Measurements from ENCODE around the gene AGO3. TPM values are rescaled to one million over a fixed set of nuclear protein-coding genes. Genes with fewer than 3 reads are reported as not detected.
A peak's percentile ranks its signal among the peaks of the same experiment; 100 is the strongest.

Gene AGO3
- total RNA-seq, 1 experiment from 2014 or later, result 19.3 TPM

GRCh38 chr1:36083635-36084496 lies 153.0 kb downstream of the AGO3 start, which contains the start of gene TEKT2:
Gene TEKT2, plus strand, starts transcription at chr1:36084094. Its CDS starts 828 bp downstream, at chr1:36084922.
- peak; percentile 53 for DNase-seq (ENCODE audit: low read depth)

- no peak for DNase-seq (ENCODE audit: low read depth)
Measured at GRCh38 chr1:36084497-36085115, 153.7 kb downstream of the AGO3 start.

GRCh38 chr1:36085126-36085525 lies 154.2 kb downstream of the AGO3 start:
- no peak for DNase-seq (ENCODE audit: low read depth)

- no peak for DNase-seq (ENCODE audit: low read depth)
Measured at GRCh38 chr1:36085686-36086526, 155.0 kb downstream of the AGO3 start.

- no peak for DNase-seq (ENCODE audit: low read depth)
Measured at GRCh38 chr1:36086529-36087232, 155.8 kb downstream of the AGO3 start.

GRCh38 chr1:36087233-36088123 lies 156.6 kb downstream of the AGO3 start:
- no peak for DNase-seq (ENCODE audit: low read depth)

- no peak for DNase-seq (ENCODE audit: low read depth)
Measured at GRCh38 chr1:36088265-36088576, 157.3 kb downstream of the AGO3 start.

GRCh38 chr1:36088577-36089392 lies 157.9 kb downstream of the AGO3 start, which contains the start of gene ADPRS:
Gene ADPRS, plus strand, starts transcription at chr1:36088892. Its CDS starts 13 bp downstream, at chr1:36088905.
- DNase-seq (ENCODE audit: low read depth), result peak; percentile 84

GRCh38 chr1:36089393-36090121 lies 158.7 kb downstream of the AGO3 start:
- DNase-seq (ENCODE audit: low read depth), result peak; percentile 37

- no peak for DNase-seq (ENCODE audit: low read depth)
Measured at GRCh38 chr1:36091141-36091540, 160.2 kb downstream of the AGO3 start.

GRCh38 chr1:36091698-36092097 lies 160.8 kb downstream of the AGO3 start:
- DNase-seq (ENCODE audit: low read depth), result no peak

- no peak for DNase-seq (ENCODE audit: low read depth)
Measured at GRCh38 chr1:36092166-36092797, 161.4 kb downstream of the AGO3 start.

GRCh38 chr1:36092798-36093185 lies 161.9 kb downstream of the AGO3 start:
- DNase-seq (ENCODE audit: low read depth), result no peak

- DNase-seq (ENCODE audit: low read depth), result no peak
Measured at GRCh38 chr1:36093226-36093625, 162.3 kb downstream of the AGO3 start.

GRCh38 chr1:36093929-36094328 lies 163.0 kb downstream of the AGO3 start:
- no peak for DNase-seq (ENCODE audit: low read depth)

GRCh38 chr1:36094621-36095061 lies 163.7 kb downstream of the AGO3 start:
- no peak for DNase-seq (ENCODE audit: low read depth)

- no peak for DNase-seq (ENCODE audit: low read depth)
Measured at GRCh38 chr1:36095760-36096405, 165.0 kb downstream of the AGO3 start.
